ENCODE results near the gene NUCB2.

- TF ChIP-seq E2F6 (IDR thresholded peaks at IDR 0.05) (no peak), CTCF (IDR thresholded peaks at IDR 0.05; ENCODE audit: control extremely low read depth in 1 of 3, insufficient read depth in 1 of 3, low read depth in 1 of 3, low read length in 3 of 3) (no peak), TAF1 (IDR thresholded peaks at IDR 0.05; ENCODE audit: low read depth, low read length) (no peak), RFX5 (IDR thresholded peaks at IDR 0.05; ENCODE audit: borderline replicate concordance, low read depth, low read length) (no peak), TCF12 (IDR thresholded peaks at IDR 0.05; ENCODE audit: low read depth, low read length) (no peak), RAD21 (IDR thresholded peaks at IDR 0.05 in 1 of 2, conservative IDR thresholded peaks at IDR 0.05 in 1 of 2; ENCODE audit: low read depth in 2 of 2, low read length in 2 of 2) (no peak), POLR2AphosphoS5 (IDR thresholded peaks at IDR 0.05; ENCODE audit: low read depth, low read length) (no peak), POLR2A (IDR thresholded peaks at IDR 0.05; ENCODE audit: control extremely low read depth in 1 of 2, low read depth in 2 of 2, low read length in 2 of 2) (no peak), ASH2L (IDR thresholded peaks at IDR 0.05; ENCODE audit: low read length) (no peak), USF2 (IDR thresholded peaks at IDR 0.05; ENCODE audit: low read length) (no peak), MAX (IDR thresholded peaks at IDR 0.05) (no peak)
Observed at GRCh38 chr11:17294033-17294432, 17.5 kb downstream of the NUCB2 start.

All from H1 (cell line).